B cell (primary cell): ENCODE results near the gene PCSK6. TPM values are rescaled to one million over a fixed set of nuclear protein-coding genes. Genes with fewer than 3 reads are reported as not detected.

Experiments
- ATAC-seq: fragments of 200-7000 bp; cut with Tn5 transposase; one replicate; pipeline ENCODE4 v1.10.0; 2021; ENCODE audit warnings: low read depth, mild to moderate bottlenecking, moderate number of reproducible peaks, moderate library complexity
- CTCF ChIA-PET: fragments of 350-600 bp; sonication (Branson Sonifier 250); formaldehyde crosslinking; loops from one replicate; lab custom pipeline; 2021; ENCODE audit warnings: antibody characterized with exemption, inconsistent platforms; lab: Charles Lee
- POLR2A ChIA-PET: fragments of 350-600 bp; sonication (Branson Sonifier 250); formaldehyde crosslinking; loops from one replicate; lab custom pipeline; 2021; ENCODE audit warnings: antibody characterized with exemption; lab: Charles Lee
- DNase-seq: peaks from one replicate; pipeline ENCODE4 v3.0.0; 2013
- H2AFZ ChIP-seq: 2 replicates; pipeline ENCODE4 v1.6.1; 2012; ENCODE audit warnings: mild to moderate bottlenecking, low read depth, low read length; ENCODE audit not compliant: insufficient read depth, poor library complexity, severe bottlenecking
- H3K27ac ChIP-seq, 2 donors: 1 replicate in 1 of 2; 2 replicates in 1 of 2; pipeline ENCODE4 v1.5.1; 2012 to 2013; ENCODE audit warnings: low read length in 2 of 2, mild to moderate bottlenecking in 2 of 2, moderate library complexity in 1 of 2
- H3K27me3 ChIP-seq, 4 experiments: fragments of 200-600 bp in 1 of 4; sonication (generic) in 1 of 4; replicated peaks in 1 of 4; 1 replicate in 2 of 4; 2 replicates in 2 of 4; pipeline versions ENCODE4 v1.6.1 to v1.7.0; 2013 to 2016; ENCODE audit warnings: low read length in 3 of 4, mild to moderate bottlenecking in 2 of 4, mixed read lengths in 1 of 4, moderate library complexity in 1 of 4; ENCODE audit not compliant: insufficient read depth in 4 of 4, control insufficient read depth in 3 of 4; ENCODE audit errors: control extremely low read depth in 1 of 4
- H3K36me3 ChIP-seq, 2 experiments: replicated peaks in 1 of 2; 1 replicate in 1 of 2; 2 replicates in 1 of 2; pipeline versions ENCODE4 v1.6.1 to v1.7.1; 2013; ENCODE audit warnings: low read length in 1 of 2; ENCODE audit not compliant: insufficient read depth in 2 of 2, control insufficient read depth in 1 of 2; ENCODE audit errors: control extremely low read depth in 1 of 2, extremely low read depth in 1 of 2
- H3K4me1 ChIP-seq, 2 donors: fragments of 200-600 bp in 1 of 2; sonication (generic) in 1 of 2; 1 replicate in 1 of 2; 2 replicates in 1 of 2; pipeline versions ENCODE4 v1.5.1 to v1.6.1; 2013 to 2017; ENCODE audit warnings: low read length in 2 of 2; ENCODE audit not compliant: control insufficient read depth in 2 of 2, insufficient read depth in 2 of 2
- H3K4me2 ChIP-seq: replicated peaks from 2 replicates; pipeline ENCODE3; 2012; ENCODE audit warnings: mild to moderate bottlenecking, low read depth, low read length; ENCODE audit not compliant: poor library complexity, severe bottlenecking
- H3K4me3 ChIP-seq, 5 experiments: fragments of 200-600 bp in 1 of 5; sonication (generic) in 1 of 5; 1 replicate in 3 of 5; 2 replicates in 2 of 5; pipeline versions ENCODE4 v1.5.1 to v1.7.0; 2011 to 2016; ENCODE audit warnings: low read length in 4 of 5, mild to moderate bottlenecking in 4 of 5, low read depth in 2 of 5, control low read depth in 1 of 5, moderate library complexity in 1 of 5; ENCODE audit not compliant: insufficient read depth in 1 of 5; ENCODE audit errors: control extremely low read depth in 1 of 5, extremely low read depth in 1 of 5
- H3K79me2 ChIP-seq: fragments of 200-600 bp; sonication (generic); one replicate; pipeline ENCODE4 v1.6.0; 2016; ENCODE audit warnings: low read length; ENCODE audit not compliant: control insufficient read depth, insufficient read depth
- H3K9ac ChIP-seq: fragments of 200-600 bp; sonication (generic); 2 replicates; pipeline ENCODE4 v1.6.1; 2017; ENCODE audit warnings: mild to moderate bottlenecking, low read length, moderate library complexity
- H3K9me3 ChIP-seq, 3 donors: one replicate each; pipeline versions ENCODE4 v1.6.1 to v1.7.1; 2013; ENCODE audit warnings: low read length in 2 of 3; ENCODE audit not compliant: control insufficient read depth in 2 of 3, insufficient read depth in 1 of 3; ENCODE audit errors: control extremely low read depth in 1 of 3
- H4K20me1 ChIP-seq: 2 replicates; pipeline ENCODE4 v1.6.0; 2012; ENCODE audit warnings: mild to moderate bottlenecking, low read length; ENCODE audit not compliant: insufficient read depth, control insufficient read depth, poor library complexity, severe bottlenecking
- H3K27ac Mint-ChIP-seq: one replicate; pipeline ENCODE4 v1.8.0; 2021; ENCODE audit warnings: mixed read lengths
- H3K27me3 Mint-ChIP-seq: one replicate; pipeline ENCODE4 v1.8.0; 2021; ENCODE audit warnings: mixed read lengths
- H3K4me1 Mint-ChIP-seq: one replicate; pipeline ENCODE4 v1.8.0; 2021; ENCODE audit warnings: mixed read lengths
- H3K4me3 Mint-ChIP-seq: one replicate; pipeline ENCODE4 v1.8.0; 2021; ENCODE audit warnings: mixed read lengths
- H3K9me3 Mint-ChIP-seq: one replicate; pipeline ENCODE4 v1.8.0; 2022; ENCODE audit warnings: mixed read lengths; ENCODE audit not compliant: insufficient read depth
- EZH2 ChIP-seq: IDR thresholded peaks from 2 replicates; pipeline ENCODE4 v1.6.1; 2012; ENCODE audit warnings: borderline replicate concordance, low read depth, mild to moderate bottlenecking, moderate library complexity, low read length; ENCODE audit not compliant: insufficient read depth, poor library complexity, severe bottlenecking
- WGBS: methylation state at CpG from one replicate; pipeline ENCODE4 v1.1.5; 2013; ENCODE audit warnings: missing lambda C conversion rate; ENCODE audit not compliant: insufficient coverage; 5-methylcytosine and 5-hydroxymethylcytosine counted together
- intact Hi-C: fragments of 100-400 bp; cut with micrococcal nuclease; formaldehyde crosslinking; loops from one replicate; pipeline ENCODE4 v1.10.0; 2022
- polyA plus RNA-seq: library from polyadenylated mRNA; depleted of rRNA; stranded (reverse); fragments of >200 nt; gene quantifications from 2 replicates; pipeline ENCODE4 v1.2.3, GENCODE V29; 2012
- total RNA-seq, 2 donors: library from RNA; stranded (reverse); fragments of 120-200 nt in 1 of 2; gene quantifications; 1 replicate in 1 of 2; 2 replicates in 1 of 2; pipeline versions ENCODE4 v1.2.3 to v1.2.4, GENCODE V29; 2013 to 2022
- TF ChIP-seq, protein P1 (sequence below): fragments of 200-600 bp; IDR thresholded peaks from one replicate; pipeline ENCODE4 v1.8.0; 2022; ENCODE audit warnings: antibody characterized with exemption, mild to moderate bottlenecking

PCSK6 gene
- total and polyA plus RNA-seq, 2 donors (not counting 1 experiment from before 2014, with no cell fraction given), result 0.66 to 1.6 TPM

DNA sequence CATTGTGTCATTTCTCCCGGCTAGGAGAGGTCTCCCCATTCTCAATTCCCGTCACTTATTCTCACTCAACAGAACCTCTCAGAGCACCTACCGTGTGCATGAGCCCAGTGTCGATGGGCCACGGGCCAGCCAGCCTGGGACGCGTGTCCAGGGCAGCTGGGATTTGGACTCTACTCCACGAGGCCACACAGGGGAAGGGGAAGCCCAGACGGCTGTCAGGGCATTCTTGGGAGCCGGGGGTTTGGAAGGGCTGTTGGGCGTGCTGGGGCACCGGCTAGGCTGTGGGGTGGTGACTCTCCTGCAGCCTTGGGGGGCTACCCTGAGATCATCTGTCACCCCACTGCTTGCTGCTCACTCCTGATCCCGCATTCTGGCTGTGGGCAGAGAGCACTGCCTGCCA, 41.7 kb upstream of the PCSK6 start:
- TF ChIP-seq, protein P1, sequence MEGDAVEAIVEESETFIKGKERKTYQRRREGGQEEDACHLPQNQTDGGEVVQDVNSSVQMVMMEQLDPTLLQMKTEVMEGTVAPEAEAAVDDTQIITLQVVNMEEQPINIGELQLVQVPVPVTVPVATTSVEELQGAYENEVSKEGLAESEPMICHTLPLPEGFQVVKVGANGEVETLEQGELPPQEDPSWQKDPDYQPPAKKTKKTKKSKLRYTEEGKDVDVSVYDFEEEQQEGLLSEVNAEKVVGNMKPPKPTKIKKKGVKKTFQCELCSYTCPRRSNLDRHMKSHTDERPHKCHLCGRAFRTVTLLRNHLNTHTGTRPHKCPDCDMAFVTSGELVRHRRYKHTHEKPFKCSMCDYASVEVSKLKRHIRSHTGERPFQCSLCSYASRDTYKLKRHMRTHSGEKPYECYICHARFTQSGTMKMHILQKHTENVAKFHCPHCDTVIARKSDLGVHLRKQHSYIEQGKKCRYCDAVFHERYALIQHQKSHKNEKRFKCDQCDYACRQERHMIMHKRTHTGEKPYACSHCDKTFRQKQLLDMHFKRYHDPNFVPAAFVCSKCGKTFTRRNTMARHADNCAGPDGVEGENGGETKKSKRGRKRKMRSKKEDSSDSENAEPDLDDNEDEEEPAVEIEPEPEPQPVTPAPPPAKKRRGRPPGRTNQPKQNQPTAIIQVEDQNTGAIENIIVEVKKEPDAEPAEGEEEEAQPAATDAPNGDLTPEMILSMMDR, result no peak
- TF ChIP-seq EZH2, result no peak
- no peaks in the 10 kb centered on the region for H3K9me3 Mint-ChIP-seq
- no peaks in the 10 kb centered on the region for H3K4me1 Mint-ChIP-seq
- no peak overlapping the region for H3K4me3 Mint-ChIP-seq
- no peak overlapping the region for H2AFZ ChIP-seq
- intact Hi-C loops, result no loop called here
- H3K79me2 ChIP-seq, result no peaks in the 10 kb centered on the region
- ATAC-seq (no peak), DNase-seq (no peak)
- H3K27me3 Mint-ChIP-seq, result peaks cover 24% of the 10 kb centered on the region
- CTCF ChIA-PET, result no interaction called here
- no peak overlapping the region for H3K4me2 ChIP-seq
- H3K4me3 ChIP-seq, result no peak overlapping the region
- H4K20me1 ChIP-seq, result no peaks in the 10 kb centered on the region
- no peak overlapping the region for H3K27ac ChIP-seq
- H3K27ac Mint-ChIP-seq, result no peak overlapping the region
- POLR2A ChIA-PET, result no interaction called here
- no peaks in the 10 kb centered on the region for H3K4me1 ChIP-seq
- H3K9ac ChIP-seq, result no peak overlapping the region
- no peaks in the 10 kb centered on the region for H3K9me3 ChIP-seq
- H3K36me3 ChIP-seq, result no peaks in the 10 kb centered on the region
- 87% methylated on average over 11 of the region's 13 CpGs for WGBS
- H3K27me3 ChIP-seq, result peaks cover 0 to 2% (median 0%) of the 10 kb centered on the region in 4 experiments

GRCh38 chr15:101530224-101530958, 40.9 kb upstream of the PCSK6 start:
- TF ChIP-seq EZH2, result no peak
- TF ChIP-seq, protein P1, result no peak
- no peak overlapping the region for H2AFZ ChIP-seq
- WGBS, result 95% methylated on average over 14 of the region's 17 CpGs
- H3K27ac Mint-ChIP-seq, result no peak overlapping the region
- no peak overlapping the region for H3K4me3 Mint-ChIP-seq
- H3K4me3 ChIP-seq, result no peak overlapping the region
- intact Hi-C loops, result no loop called here
- POLR2A ChIA-PET, result no interaction called here
- H3K36me3 ChIP-seq, result no peaks in the 10 kb centered on the region
- H3K27ac ChIP-seq, result no peak overlapping the region
- no peaks in the 10 kb centered on the region for H3K9me3 ChIP-seq
- no peak overlapping the region for H3K9ac ChIP-seq
- ATAC-seq, result no peak
- H3K4me1 Mint-ChIP-seq, result no peaks in the 10 kb centered on the region
- H3K79me2 ChIP-seq, result no peaks in the 10 kb centered on the region
- CTCF ChIA-PET, result no interaction called here
- no peak for DNase-seq
- H3K4me2 ChIP-seq, result no peak overlapping the region
- peaks cover 26% of the 10 kb centered on the region for H3K27me3 Mint-ChIP-seq
- H3K4me1 ChIP-seq, result no peaks in the 10 kb centered on the region
- H3K9me3 Mint-ChIP-seq, result no peaks in the 10 kb centered on the region
- H4K20me1 ChIP-seq, result no peaks in the 10 kb centered on the region
- H3K27me3 ChIP-seq, result peaks cover 0 to 2% (median 0%) of the 10 kb centered on the region in 4 experiments
